ENCODE data around the gene MEIOB.
A peak's percentile ranks its signal among the peaks of the same experiment; 100 is the strongest.

MEIOB gene

DNA sequence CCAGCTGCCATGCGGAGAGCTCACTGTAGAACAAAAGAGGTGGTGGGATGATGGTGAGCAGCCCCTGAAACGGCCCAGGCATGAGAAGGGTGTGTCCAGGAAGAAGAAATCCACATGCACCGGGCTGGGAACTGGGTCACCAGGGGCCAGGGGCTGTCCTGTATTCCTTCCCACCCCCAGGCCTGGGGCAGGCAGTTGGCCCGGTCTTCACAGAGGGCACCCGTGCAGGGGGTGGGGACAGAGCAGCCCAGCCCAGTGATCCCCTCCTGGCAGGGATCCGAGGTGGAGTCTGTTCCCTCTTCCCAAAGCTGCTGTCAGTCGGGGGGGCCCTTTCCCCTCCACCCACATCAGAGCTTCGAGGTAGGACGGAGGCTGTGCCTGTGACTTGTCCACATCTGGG, 37.0 kb upstream of the MEIOB start:
- H3K27ac Mint-ChIP-seq, result no peak overlapping the region
- H3K27me3 Mint-ChIP-seq (ENCODE audit: low read depth), result peaks cover 29% of the 10 kb centered on the region
- H3K9me3 Mint-ChIP-seq, result no peaks in the 10 kb centered on the region
- H3K36me3 Mint-ChIP-seq (ENCODE audit: low read depth), result no peaks in the 10 kb centered on the region
- no peak overlapping the region for H3K4me3 Mint-ChIP-seq
- H3K4me1 Mint-ChIP-seq, result peaks cover 12% of the 10 kb centered on the region
- TF ChIP-seq CTCF (IDR thresholded peaks at IDR 0.05; ENCODE audit: unreplicated experiment in 3 of 3), result no peak

GRCh38 chr16:1908184-1908583, 36.2 kb upstream of the MEIOB start:
- Mint-ChIP-seq H3K9me3 (no peaks in the 10 kb centered on the region), H3K36me3 (ENCODE audit: low read depth) (no peaks in the 10 kb centered on the region), H3K4me1 (peaks cover 12% of the 10 kb centered on the region), H3K4me3 (no peak overlapping the region), H3K27ac (no peak overlapping the region), H3K27me3 (ENCODE audit: low read depth) (peaks cover 29% of the 10 kb centered on the region)
- TF ChIP-seq CTCF (IDR thresholded peaks at IDR 0.05; ENCODE audit: unreplicated experiment in 3 of 3), result no peak

- Mint-ChIP-seq H3K9me3 (no peaks in the 10 kb centered on the region), H3K27ac (no peak overlapping the region), H3K4me1 (peaks cover 16% of the 10 kb centered on the region), H3K27me3 (ENCODE audit: low read depth) (peaks cover 24% of the 10 kb centered on the region), H3K36me3 (ENCODE audit: low read depth) (no peaks in the 10 kb centered on the region), H3K4me3 (no peak overlapping the region)
- no peak for TF ChIP-seq CTCF (IDR thresholded peaks at IDR 0.05; ENCODE audit: unreplicated experiment in 3 of 3)
Measured at GRCh38 chr16:1907226-1907860, 35.4 kb upstream of the MEIOB start.

- Mint-ChIP-seq H3K27ac (peak overlapping the region in 1 of 3 experiments; percentile 52), H3K36me3 (ENCODE audit: low read depth) (no peaks in the 10 kb centered on the region), H3K9me3 (no peaks in the 10 kb centered on the region), H3K4me1 (peaks cover 16% of the 10 kb centered on the region), H3K4me3 (no peak overlapping the region), H3K27me3 (ENCODE audit: low read depth) (peaks cover 23% of the 10 kb centered on the region)
- TF ChIP-seq CTCF (IDR thresholded peaks at IDR 0.05; ENCODE audit: unreplicated experiment in 3 of 3), result no peak
Measured at GRCh38 chr16:1906846-1907165, 34.8 kb upstream of the MEIOB start.

GRCh38 chr16:1906055-1906845, 34.3 kb upstream of the MEIOB start:
- no peak for TF ChIP-seq CTCF (IDR thresholded peaks at IDR 0.05; ENCODE audit: unreplicated experiment in 3 of 3)
- H3K27me3 Mint-ChIP-seq (ENCODE audit: low read depth), result peaks cover 23% of the 10 kb centered on the region
- peaks cover 16% of the 10 kb centered on the region for H3K4me1 Mint-ChIP-seq
- no peaks in the 10 kb centered on the region for H3K36me3 Mint-ChIP-seq (ENCODE audit: low read depth)
- H3K4me3 Mint-ChIP-seq, result no peak overlapping the region
- no peaks in the 10 kb centered on the region for H3K9me3 Mint-ChIP-seq
- H3K27ac Mint-ChIP-seq, result peak overlapping the region in 1 of 3 experiments; percentile 4
